Omental fat pad (tissue), 4 donors: ENCODE measurements around the gene DTX1. TPM values are rescaled to one million over a fixed set of nuclear protein-coding genes. Genes with fewer than 3 reads are reported as not detected.

ENCODE experiments used
- ATAC-seq: fragments of 150-250 bp; one replicate; pipeline ENCODE4 v1.9.1; 2016; ENCODE audit warnings: mild to moderate bottlenecking, moderate library complexity; ENCODE audit not compliant: low FRiP score
- DNase-seq: peaks from one replicate; pipeline ENCODE4 v3.0.0-alpha.2; 2019; ENCODE audit warnings: low spot score
- CTCF ChIP-seq, 3 donors: fragments of 450-650 bp; IDR thresholded peaks; one replicate each; pipeline ENCODE4 v1.5.1; 2016 to 2017; ENCODE audit warnings: antibody characterized with exemption in 3 of 3, mild to moderate bottlenecking in 3 of 3, moderate library complexity in 2 of 3
- total RNA-seq, 4 donors: library from RNA; depleted of rRNA; stranded (reverse); fragments of >200 nt; gene quantifications; one replicate each; pipeline ENCODE4 v1.1.0, GENCODE V29; 2016

Gene DTX1
- total RNA-seq, 4 donors from 2014 or later = 30.1 to 80.9 (median 35.5) TPM

- TF ChIP-seq CTCF (IDR thresholded peaks at IDR 0.05) = no peak
- no peak for ATAC-seq
These were observed 3.9 kb downstream of the DTX1 start for GRCh38 chr12:113060336-113060960.

GRCh38 chr12:113061061-113061694 lies 4.6 kb downstream of the DTX1 start:
- ATAC-seq = no peak
- TF ChIP-seq CTCF (IDR thresholded peaks at IDR 0.05) = no peak
- DNase-seq = no peak

More at GRCh38 chr12:113060336-113060960, 3.9 kb downstream of the DTX1 start:
- DNase-seq = no peak

- ATAC-seq (no peak), DNase-seq (no peak)
- no peak for TF ChIP-seq CTCF (IDR thresholded peaks at IDR 0.05)
These were observed 6.2 kb downstream of the DTX1 start for GRCh38 chr12:113062502-113063395.

GRCh38 chr12:113063396-113064350 lies 7.1 kb downstream of the DTX1 start:
- DNase-seq = no peak
- ATAC-seq = no peak
- no peak for TF ChIP-seq CTCF (IDR thresholded peaks at IDR 0.05)

- TF ChIP-seq CTCF (IDR thresholded peaks at IDR 0.05) = no peak
- no peak for ATAC-seq
- DNase-seq = no peak
These were observed 8.0 kb downstream of the DTX1 start for GRCh38 chr12:113064395-113065125.
